NCI-H2171 treated with DMSO at 0.1 percent for 48 hours (cell line): ENCODE data around the gene BRCA2.

Source experiments
- DNase-seq: peaks from one replicate; lab custom pipeline; 2025; lab: John Stamatoyannopoulos, UW

BRCA2 gene

GRCh38 chr13:32427852-32428580 is 112.7 kb downstream of the BRCA2 start, which contains the start of gene N4BP2L1:
N4BP2L1 (minus strand) TSS chr13:32428130; CDS start chr13:32428082, 48 bp downstream.
- DNase-seq = peak; percentile 28

DNA sequence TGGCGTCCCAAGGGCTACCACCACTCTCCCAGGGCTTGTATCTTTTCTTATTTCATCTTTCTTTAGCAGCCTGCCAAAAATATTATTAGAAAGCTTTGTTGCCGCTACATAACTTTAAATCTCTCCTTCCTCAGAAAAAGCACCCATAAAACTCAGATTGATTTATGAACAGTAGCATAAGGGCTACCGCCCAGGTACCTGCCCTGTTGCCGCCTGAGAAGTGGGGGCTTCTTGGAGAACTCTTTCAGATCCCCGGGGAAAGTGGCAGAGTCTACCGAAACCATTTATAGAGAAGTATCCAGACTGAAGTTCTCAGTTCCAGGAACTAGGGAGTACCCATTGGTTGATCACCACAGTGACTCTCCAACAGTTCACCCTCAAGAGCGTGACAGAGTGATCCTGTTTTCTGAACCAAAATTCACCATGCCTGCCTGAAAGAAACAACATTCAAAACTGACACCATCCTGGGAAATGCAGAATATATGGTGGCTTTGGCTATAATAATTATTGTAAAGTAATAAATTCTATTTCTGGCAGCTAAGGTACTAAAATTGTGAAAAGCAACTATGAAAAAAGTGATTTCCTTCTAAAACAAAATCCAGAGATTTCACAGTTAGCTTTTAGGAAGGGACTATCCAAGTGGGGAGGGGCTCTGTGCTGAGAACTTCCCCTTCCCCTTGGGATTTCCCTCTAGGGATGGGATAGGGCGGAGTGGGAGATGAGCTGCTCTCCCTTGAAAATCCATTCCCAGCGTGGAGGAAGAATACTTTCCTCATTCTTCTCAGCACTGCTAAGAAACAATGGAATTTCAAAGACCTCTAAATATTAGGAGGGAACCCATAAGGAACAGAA is 113.5 kb downstream of the BRCA2 start:
- no peak for DNase-seq

- no peak for DNase-seq
Observed at GRCh38 chr13:32429433-32429909, 114.2 kb downstream of the BRCA2 start.

GRCh38 chr13:32430018-32430747 is 114.9 kb downstream of the BRCA2 start:
- no peak for DNase-seq

DNA sequence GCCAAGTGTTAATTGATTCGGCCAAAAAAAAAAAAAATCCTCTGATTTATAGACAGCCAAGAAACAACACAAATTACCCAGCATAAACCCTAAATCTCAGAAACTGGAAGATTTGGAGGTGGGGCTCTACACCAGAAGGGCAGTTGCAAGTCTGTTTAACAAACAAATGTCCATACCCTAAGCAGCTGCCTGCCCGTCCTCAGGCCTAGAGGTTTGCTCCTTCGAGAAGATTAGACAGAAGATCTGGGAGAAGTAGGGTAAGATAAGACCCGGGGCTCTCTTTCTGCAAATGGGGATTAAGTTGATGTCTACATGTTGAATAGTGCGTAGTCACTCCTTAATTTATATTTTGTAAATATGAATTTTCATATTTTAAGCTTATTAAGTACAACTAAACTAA is 116.1 kb downstream of the BRCA2 start:
- DNase-seq = no peak

DNA sequence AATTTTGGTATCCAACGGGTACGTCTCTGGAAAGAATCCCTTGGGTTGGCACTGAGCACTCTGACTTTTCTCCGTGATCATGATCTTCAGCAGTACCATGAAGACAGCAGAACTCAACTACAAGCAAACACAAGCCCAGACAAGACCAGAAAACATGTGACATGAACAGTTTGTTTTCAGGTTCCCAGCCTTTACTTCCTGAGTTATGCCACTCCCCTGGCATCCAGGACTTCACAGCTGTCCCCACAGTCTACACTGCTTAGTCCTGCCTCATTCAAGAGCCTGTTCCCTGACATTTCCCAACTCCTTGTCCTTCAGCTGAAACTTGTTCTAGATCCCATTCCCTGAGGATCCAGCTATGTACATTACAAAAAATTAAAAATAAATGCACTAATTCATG is 117.5 kb downstream of the BRCA2 start:
- DNase-seq = peak; percentile 62

DNA sequence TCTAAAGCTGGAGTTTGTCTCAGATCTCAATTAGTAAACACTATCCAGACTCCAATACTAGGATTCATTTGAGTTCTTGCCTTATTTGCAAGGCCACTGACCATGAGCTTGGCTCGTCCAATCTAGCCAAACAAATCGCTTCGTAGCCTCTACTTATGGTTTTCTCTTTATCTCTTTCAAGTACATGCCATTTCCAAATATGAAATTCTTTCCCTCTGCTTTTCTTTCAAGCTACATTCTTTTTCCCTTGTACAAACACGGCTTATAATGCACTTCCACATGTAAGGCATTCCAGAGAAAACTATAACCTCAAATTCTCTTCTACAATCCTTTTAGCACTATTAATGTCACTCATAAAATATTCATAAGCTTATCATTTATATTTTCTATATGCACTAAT is 123.6 kb downstream of the BRCA2 start:
- no peak for DNase-seq

GRCh38 chr13:32443111-32443510 is 127.8 kb downstream of the BRCA2 start:
- no peak for DNase-seq

DNA sequence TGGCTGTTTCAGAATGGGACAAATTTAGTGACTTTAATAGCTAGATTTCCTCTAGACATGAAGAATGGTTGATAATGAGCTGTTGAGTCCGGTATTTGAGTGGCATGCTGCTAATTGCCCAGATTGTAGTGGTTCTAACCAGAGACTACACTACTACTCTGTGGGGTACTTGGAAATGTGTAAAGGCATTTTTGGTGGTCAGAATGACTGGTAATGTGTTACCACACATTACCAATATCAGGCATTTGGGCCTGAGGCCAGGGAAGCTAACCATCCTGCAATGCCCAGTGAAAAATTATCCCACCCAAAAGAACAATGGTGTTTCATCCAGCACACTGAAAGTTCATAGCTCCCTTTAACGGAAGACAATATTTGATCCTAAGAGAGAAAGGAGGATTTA is 130.2 kb downstream of the BRCA2 start:
- DNase-seq = no peak

DNA sequence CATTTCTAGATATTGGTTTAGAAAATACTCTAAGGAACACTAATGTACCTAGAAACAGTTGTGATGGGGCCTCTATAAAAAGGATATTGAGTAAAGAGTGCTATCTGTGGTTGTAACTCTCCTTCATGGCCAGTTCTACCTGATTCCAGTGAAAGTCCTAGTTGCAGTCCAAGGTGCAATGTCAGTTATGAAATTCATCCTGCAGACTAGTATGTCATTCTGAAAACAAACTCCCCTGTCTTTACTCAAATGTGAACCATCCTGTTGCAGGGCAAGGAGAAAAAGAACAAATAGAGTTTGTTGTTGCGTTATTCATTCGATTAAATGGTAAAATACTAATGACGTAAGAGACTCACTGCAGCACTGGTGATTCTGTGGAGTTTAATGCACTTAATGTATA is 130.9 kb downstream of the BRCA2 start:
- no peak for DNase-seq

DNA sequence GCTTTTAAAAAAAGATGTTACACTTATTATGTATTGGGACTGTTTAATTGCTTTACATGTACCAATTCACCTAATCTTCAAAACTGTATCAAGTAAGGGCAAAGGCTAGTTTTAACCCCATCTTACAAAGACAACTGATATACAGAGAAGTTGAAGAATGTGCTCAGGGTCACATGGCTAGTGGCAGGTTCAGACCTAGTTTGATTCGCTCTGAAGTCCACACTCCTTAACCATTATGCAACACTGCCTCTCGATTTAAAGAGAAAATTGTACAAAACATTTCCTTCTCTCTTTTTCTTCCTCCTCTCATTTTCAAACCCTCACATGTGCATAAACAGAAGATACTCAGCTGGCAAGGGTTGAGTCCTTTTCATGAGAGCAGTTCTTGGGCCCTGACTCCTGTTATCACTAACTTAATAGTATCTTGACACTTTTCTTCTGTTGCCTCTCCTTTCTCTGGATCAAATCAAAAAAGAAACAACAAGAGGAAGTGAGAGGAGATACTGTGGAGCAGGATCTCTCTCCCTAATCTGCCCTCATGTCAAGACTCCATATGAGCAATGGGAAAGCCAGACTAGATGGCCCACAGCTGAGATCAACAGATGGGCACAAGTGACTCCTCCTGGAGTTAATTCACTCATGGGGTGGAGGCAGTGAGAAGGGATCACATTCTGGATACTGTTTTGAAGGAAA is 131.6 kb downstream of the BRCA2 start:
- DNase-seq = no peak

DNA sequence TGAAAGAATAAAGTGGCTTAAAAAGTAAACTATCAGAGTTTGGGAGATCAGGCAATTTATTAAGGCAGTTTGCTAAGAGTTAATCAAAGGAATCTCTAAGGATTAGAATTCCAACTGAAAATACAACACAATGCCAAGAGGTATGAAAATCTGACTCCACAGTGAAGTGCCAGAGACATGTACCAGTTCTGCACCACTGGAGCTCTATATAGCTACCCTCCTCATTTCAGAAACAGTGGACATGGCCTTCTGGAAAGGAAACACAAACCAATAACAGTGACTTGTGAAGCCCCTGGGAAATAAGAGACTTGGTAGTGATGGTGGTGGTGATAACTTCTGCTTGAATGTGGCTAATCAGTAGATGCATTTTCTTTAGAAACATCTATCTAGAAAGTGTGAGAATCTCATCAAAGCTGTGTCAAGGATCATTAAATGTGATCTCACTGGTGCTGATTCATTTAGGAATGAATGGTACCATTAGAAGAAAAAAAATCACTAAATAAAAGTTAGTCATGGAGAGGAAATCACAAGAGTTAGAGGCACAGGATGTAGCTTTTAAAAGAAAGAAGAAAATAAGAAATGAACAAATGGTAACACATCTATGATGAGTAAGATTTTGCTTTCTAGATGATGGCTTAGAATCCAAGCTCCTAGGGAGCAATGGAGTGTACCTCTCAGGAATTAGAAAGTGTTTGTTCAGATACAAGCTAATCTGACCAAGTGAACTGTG is 132.8 kb downstream of the BRCA2 start:
- no peak for DNase-seq

GRCh38 chr13:32448972-32449371 is 133.7 kb downstream of the BRCA2 start:
- DNase-seq = no peak
